HK-2 (cell line): Measurements from ENCODE around the gene PDE4C.

Source experiments
- DNase-seq: peaks from one replicate; pipeline ENCODE4 v3.0.0-alpha.2; 2018; ENCODE audit not compliant: unreplicated experiment

PDE4C gene

GRCh38 chr19:18225702-18226468 is at the start of gene PDE4C:
Gene PDE4C (minus strand): TSS chr19:18226438. CDS start chr19:18226415, 23 bp downstream.
- no peak for DNase-seq

GRCh38 chr19:18274781-18275356 is 48.6 kb upstream of the PDE4C start:
- DNase-seq = peak; percentile 78

DNA sequence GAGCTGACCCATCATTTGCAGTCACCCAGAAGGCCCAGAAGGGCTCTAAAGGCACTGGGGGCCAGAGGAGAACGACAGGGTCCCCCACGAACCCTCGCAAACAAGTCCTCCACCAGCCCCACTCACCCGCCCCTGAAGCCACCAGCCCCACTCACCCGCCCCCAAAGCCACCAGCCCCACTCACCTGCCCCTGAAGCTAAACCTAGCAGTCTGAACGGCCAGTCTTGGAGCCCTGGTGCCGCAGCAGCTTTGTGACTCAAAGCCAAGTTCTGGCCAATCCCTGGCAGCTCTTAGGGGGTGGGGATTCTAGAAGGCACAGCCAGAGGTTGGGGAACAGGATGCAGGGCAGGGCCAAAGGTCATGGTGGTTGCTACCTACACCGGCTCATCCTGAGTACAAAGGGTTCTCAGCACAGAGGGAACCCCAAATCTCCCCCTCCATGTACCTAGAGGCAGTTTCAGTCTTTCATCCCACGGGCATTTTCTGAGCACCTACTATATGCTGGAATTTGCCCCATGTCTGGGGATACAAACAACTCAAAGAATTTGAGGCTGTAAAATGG is 48.1 kb upstream of the PDE4C start, which contains the start of gene IQCN:
Gene IQCN, minus strand, starts transcription at position 234 of the 562 bp plus-strand sequence. CDS start 4,974 bp downstream, outside the sequence.
- DNase-seq = peak; percentile 26

DNA sequence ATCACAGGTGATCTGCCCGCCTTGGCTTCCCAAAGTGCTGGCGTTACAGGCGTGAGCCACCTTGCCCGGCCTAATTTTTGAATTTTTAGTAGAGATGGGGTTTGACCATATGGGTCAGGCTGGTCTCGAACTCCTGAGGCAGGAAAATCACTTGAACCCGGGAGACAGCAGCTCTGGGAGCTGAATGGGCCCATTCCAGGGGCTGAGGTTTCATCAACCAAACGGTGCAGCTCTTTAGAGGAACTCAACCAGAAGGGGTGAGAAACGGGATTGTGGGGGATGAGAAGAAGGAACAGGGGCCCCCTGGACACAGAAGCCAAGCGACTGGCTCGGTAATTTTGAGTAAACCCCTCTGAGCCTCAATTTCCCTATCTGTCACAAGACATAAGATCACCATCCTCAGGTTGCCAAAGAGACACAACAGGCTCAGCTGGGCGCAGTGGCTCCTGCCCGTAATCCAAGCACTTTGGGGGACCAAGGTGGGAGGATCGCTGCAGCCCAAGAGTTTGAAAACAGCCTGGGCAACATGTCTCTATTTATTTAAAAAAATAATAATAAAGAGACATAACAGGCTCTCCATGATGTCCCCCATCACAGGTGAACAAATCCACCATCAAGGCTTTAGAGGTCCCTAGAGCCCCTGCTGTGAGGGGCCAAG is 47.5 kb upstream of the PDE4C start:
- no peak for DNase-seq

DNA sequence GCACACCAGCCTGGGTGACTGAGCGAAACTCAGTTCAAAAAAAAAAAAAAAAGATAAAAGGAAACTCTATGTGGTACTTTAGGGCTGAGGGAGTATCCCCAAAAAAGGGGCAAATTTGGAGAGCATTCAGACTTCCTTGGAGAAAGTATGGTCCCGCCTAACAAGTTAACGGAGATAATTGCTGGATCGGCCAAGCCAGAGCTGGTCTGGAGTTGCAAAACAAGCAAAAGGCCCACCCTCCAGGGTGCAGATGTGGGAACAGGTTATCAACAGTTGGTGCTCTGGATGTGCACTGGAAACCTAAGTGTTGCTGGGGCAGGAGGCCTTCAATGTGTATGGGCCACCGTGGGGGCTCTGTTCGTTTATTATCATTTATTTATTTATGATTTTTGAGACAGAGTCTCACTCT is 45.2 kb upstream of the PDE4C start:
- DNase-seq = no peak

- no peak for DNase-seq
Measured at GRCh38 chr19:18270326-18270725, 44.1 kb upstream of the PDE4C start.

GRCh38 chr19:18269070-18269723 is 43.0 kb upstream of the PDE4C start:
- DNase-seq = no peak

DNA sequence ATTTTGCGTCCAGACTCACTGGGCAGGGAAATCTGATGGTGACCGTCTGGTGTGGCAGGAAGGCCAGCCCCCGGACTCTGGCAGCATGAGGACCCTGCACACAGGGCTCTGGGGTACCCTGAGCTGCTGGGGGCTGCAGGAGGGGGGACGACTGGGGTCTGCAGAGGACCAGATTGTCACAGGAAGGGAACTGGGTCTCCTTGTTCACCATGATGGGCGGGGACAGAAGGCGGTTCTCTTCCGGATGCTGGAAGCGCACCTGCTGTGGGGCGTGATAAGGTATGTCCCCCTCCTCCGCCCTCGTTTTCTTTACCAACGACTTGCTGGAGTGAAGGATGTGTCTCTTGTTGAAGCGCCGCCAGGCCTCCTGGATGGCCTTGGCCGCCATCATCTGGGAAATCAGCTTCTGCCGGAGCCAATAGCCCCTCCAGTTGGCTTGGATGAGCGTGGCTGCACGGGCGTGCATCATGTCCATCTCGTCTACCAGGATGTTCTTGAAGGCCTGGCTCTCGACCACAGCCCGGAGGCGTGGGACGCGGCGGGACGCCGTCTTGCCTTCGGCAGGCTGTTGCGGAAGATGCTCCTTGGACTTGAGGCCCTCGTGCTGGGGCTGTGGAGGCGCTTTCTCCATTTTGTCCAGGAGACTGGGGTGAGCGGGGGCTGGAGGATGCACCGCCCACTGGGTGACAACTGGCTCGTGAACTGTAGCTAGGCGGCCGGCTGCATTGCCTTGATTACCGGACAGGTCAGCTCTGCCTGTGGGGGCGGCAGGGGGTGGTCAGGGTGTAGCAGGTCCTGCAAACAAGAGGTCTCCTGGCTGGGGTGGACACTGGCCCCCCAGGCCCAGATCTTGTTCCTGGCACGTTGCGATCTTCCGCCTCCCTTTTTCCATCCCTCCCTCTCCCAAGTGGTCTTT is 40.8 kb upstream of the PDE4C start:
- no peak for DNase-seq

GRCh38 chr19:18265582-18265981 is 39.3 kb upstream of the PDE4C start:
- DNase-seq = no peak

- DNase-seq = no peak
Measured at GRCh38 chr19:18264971-18265540, 38.8 kb upstream of the PDE4C start.

DNA sequence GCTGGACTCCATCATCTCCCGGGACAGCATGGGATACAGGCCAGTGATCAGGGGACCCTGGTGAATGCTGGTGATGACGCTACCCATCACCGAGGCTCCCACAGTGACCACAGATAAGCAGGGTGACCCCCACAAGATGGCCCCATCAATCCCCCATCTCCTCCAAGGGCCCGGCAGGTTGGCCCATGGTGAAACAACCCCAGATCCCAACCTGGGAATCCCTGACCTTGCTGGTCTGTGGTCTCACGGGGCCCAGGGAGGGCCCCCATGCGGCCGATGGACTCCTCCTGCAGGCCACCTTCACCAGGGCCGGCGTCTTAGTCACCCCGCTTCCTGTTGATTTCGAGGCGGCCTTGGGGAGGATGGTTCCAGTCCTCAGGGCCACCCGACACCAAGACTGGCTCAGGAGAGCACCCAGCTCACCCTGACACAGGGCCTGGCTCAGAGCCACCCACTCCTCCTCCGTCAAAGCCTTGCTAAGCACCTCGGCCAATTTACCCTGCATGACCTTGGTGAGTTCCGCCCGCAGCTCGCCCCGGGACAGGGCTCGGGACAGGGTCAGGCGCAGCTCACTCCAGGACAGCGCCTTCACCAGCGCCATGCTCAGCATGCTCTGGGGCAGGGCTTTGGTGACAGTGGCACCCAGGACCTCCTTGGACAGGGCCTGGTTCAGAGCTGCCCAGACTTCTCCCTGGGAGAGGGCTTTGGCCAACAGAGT is 38.1 kb upstream of the PDE4C start:
- no peak for DNase-seq

DNA sequence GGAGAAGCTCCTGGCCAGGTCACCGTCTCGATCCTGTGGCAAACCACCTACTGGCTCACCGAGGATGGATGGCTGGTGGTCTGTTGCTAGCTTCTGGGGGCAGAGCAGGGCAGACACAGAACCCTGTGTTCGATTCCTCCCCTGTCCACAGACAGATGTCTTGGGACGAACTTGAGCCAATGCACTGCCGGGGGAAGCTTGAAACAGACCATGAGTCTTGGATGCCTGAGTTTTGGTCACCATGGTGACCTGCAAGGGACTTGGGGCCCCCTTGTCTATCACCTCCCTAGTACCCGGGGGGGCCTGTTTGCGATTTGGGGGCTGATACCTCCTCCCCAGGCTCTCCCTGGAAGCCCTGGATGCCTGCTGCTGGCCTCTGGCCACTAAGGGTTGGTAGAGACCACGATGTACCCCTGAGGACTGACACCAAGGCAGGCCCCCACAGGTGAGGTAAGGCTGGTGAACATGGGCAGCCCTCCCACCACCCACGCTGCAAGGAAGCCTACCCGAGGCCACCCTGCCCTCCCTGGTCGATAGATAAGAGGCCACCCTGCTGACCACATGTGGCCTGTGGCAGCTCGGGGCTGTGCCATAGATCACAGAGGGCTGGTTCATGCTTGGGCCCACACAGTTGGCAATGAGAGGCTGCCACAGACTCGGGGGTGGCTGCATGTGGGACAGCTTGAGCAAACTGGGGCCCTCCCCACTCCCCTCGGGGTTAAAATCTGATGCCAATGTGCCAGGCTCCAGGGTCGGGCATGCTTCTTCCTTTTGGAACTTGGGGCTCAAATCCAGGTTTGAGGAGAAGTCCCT is 37.3 kb upstream of the PDE4C start:
- no peak for DNase-seq

GRCh38 chr19:18262917-18263316 is 36.7 kb upstream of the PDE4C start:
- DNase-seq = no peak

DNA sequence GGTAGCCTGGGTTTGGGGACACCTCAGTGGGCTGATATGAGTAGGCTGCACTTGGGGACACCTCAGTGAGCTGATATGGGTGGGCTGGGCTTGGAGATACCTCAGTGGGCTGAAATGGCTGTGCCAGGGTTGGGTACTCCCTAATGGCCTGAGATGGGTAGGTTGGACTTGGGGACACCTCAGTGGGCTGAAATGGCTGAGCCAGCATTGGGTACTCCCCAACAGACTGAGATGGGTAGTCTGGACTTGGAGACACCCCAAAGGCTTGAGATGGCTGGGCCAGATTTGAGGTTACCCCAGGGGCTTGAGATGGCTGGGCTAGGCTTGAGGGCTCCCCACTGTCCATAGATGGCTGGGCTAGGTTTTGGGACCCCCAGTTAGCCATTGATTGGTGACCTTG is 35.9 kb upstream of the PDE4C start:
- no peak for DNase-seq

DNA sequence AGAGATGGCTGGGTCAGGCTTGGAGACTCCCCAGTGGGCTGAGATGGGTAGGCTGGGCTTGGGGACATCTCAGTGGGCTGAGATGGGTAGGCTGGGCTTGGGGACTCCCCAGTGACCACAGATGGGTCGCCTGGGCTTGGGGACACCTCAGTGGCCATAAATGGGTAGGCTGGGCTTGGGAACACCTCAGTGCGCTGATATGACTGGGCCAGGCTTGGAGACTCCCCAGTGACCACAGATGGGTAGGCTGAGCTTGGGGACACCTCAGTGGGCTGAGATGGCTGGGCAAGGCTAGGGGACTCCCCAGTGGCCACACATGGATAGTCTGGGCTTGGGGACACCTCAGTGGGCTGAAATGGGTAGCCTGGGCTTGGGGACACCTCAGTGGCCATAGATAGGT is 35.2 kb upstream of the PDE4C start:
- DNase-seq = no peak

DNA sequence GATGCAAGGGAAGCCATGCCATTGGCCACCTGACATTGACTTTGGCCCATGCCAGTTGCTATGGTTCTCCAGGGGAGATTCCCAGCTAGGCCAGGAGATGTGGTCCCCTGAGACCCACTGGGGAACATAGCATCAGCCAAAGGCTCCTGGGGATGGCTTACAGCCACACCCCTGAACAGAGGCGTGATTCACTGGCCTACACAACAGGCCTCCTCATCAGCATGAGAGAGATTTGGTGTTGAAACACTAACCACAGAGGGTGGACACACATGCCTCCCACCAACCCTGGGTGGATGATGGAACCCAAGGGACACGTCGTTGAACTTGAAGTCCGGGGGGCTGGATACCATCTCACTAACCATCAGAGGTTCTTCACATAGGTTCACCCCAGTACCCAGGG is 33.7 kb upstream of the PDE4C start:
- DNase-seq = no peak

GRCh38 chr19:18257503-18258470 is 31.5 kb upstream of the PDE4C start:
- no peak for DNase-seq
